A673 (cell line): ENCODE data around the gene TMTC3. TPM values are rescaled to one million over a fixed set of nuclear protein-coding genes. Genes with fewer than 3 reads are reported as not detected.

Experiments
- BruUV-seq: library from RNA; stranded (reverse); fragments of 400-500 nt; replicated peaks from 2 replicates; lab custom pipeline; 2021; lab: Mats Ljungman, UMichigan
- CTCF ChIA-PET: fragments of 300-600 bp; sonication (Branson Sonifier 250); formaldehyde crosslinking; loops from one replicate; lab custom pipeline; 2022; ENCODE audit warnings: antibody characterized with exemption; lab: Charles Lee
- POLR2A ChIA-PET: fragments of 300-600 bp; sonication (Branson Sonifier 250); formaldehyde crosslinking; loops from one replicate; lab custom pipeline; 2022; ENCODE audit warnings: antibody characterized with exemption; ENCODE audit not compliant: low non-redundant PET; lab: Charles Lee
- DNase-seq: peaks from one replicate; pipeline ENCODE4 v3.0.0-alpha.2; 2015; ENCODE audit warnings: low spot score
- H3K27ac ChIP-seq: fragments of 200-600 bp; sonication (generic); 2 replicates; pipeline ENCODE4 v1.5.1; 2016; ENCODE audit warnings: mixed run types, low read depth, mild to moderate bottlenecking, mixed read lengths, antibody characterized with exemption, low read length; ENCODE audit not compliant: poor library complexity, severe bottlenecking
- H3K27me3 ChIP-seq: fragments of 200-600 bp; sonication (generic); replicated peaks from 2 replicates; pipeline ENCODE4 v1.6.1; 2017; ENCODE audit warnings: mixed run types, low read depth, mild to moderate bottlenecking, mixed read lengths, antibody characterized with exemption, low read length; ENCODE audit not compliant: insufficient read depth, poor library complexity
- H3K36me3 ChIP-seq: fragments of 200-600 bp; sonication (generic); 2 replicates; pipeline ENCODE4 v1.6.1; 2016; ENCODE audit warnings: mixed run types, mild to moderate bottlenecking, mixed read lengths, antibody characterized with exemption, low read length; ENCODE audit not compliant: insufficient read depth, poor library complexity, severe bottlenecking
- H3K4me1 ChIP-seq: fragments of 200-600 bp; sonication (generic); 2 replicates; pipeline ENCODE4 v1.6.1; 2017; ENCODE audit warnings: mixed run types, mild to moderate bottlenecking, mixed read lengths, antibody characterized with exemption, low read length; ENCODE audit not compliant: insufficient read depth, poor library complexity, severe bottlenecking
- H3K4me3 ChIP-seq: fragments of 200-600 bp; sonication (generic); 2 replicates; pipeline ENCODE4 v1.5.1; 2016; ENCODE audit warnings: low read depth, mixed run types, mild to moderate bottlenecking, mixed read lengths, low read length; ENCODE audit not compliant: poor library complexity, severe bottlenecking
- H3K9me3 ChIP-seq: fragments of 200-600 bp; sonication (generic); 2 replicates; pipeline ENCODE4 v1.6.1; 2016; ENCODE audit warnings: mixed run types, low read depth, mild to moderate bottlenecking, mixed read lengths, antibody characterized with exemption, low read length; ENCODE audit not compliant: poor library complexity, severe bottlenecking
- CTCF ChIP-seq: fragments of 300-800, 200-600 bp; sonication (generic); conservative IDR thresholded peaks from 2 replicates; pipeline ENCODE4 v1.5.1; 2017; ENCODE audit warnings: low read depth, mild to moderate bottlenecking, antibody characterized with exemption, low read length, moderate library complexity, mixed read lengths
- EZH2 ChIP-seq: fragments of 200-600 bp; sonication (generic); IDR thresholded peaks from 2 replicates; pipeline ENCODE4 v1.6.1; 2017; ENCODE audit warnings: borderline replicate concordance, low read depth, mild to moderate bottlenecking, mixed read lengths, antibody characterized with exemption, low read length; ENCODE audit not compliant: poor library complexity, severe bottlenecking
- intact Hi-C: fragments of 100-400 bp; cut with micrococcal nuclease; formaldehyde crosslinking; loops from one replicate; pipeline ENCODE4 v1.10.0; 2022; ENCODE audit not compliant: unreplicated experiment
- total RNA-seq: library from RNA; stranded (reverse); gene quantifications from 2 replicates; pipeline ENCODE4 v1.2.3, GENCODE V29; 2021

Gene TMTC3
- total RNA-seq, 1 experiment from 2014 or later, result 31.6 TPM

DNA sequence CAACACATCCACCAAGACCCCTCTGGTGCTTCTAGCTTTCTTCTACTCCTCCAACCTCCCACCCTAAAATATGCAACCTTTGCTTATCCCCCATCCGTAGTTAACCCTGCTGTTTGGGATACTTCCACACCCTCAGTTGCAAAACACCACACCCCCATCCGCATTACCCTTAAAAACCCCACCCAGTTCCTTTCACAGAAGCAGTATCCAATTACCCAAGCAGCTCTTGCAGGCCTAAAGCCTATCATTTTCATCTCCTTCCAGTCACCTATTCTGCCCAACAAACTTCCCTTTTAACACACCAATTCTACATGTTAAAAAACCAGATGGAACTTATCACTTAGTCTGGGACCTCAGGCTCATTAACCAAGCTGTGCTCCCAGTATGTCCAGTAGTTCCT, 88.2 kb downstream of the TMTC3 start:
- POLR2A ChIA-PET, result no interaction called here
- Histone ChIP-seq H3K36me3 (no peaks in the 10 kb centered on the region), H3K4me1 (no peaks in the 10 kb centered on the region), H3K27me3 (no peaks in the 10 kb centered on the region), H3K27ac (no peak overlapping the region), H3K4me3 (no peak overlapping the region), H3K9me3 (no peaks in the 10 kb centered on the region)
- BruUV-seq, result no TSS peak
- intact Hi-C loops, result no loop called here
- DNase-seq, result no peak
- CTCF ChIA-PET, result no interaction called here
- no peak for TF ChIP-seq EZH2
- no peak for TF ChIP-seq CTCF

- H3K9me3 ChIP-seq, result no peaks in the 10 kb centered on the region
- CTCF ChIA-PET, result no interaction called here
- H3K27ac ChIP-seq, result no peak overlapping the region
- H3K4me1 ChIP-seq, result no peaks in the 10 kb centered on the region
- H3K4me3 ChIP-seq, result no peak overlapping the region
- DNase-seq, result no peak
- POLR2A ChIA-PET, result no interaction called here
- TF ChIP-seq EZH2 (no peak), CTCF (no peak)
- no peaks in the 10 kb centered on the region for H3K36me3 ChIP-seq
- no peaks in the 10 kb centered on the region for H3K27me3 ChIP-seq
- BruUV-seq, result no TSS peak
- intact Hi-C loops, result no loop called here
Observed at GRCh38 chr12:88235183-88235833, 93.2 kb downstream of the TMTC3 start.

GRCh38 chr12:88237954-88238353, 95.8 kb downstream of the TMTC3 start:
- CTCF ChIA-PET, result no interaction called here
- POLR2A ChIA-PET, result no interaction called here
- TF ChIP-seq CTCF (no peak), EZH2 (no peak)
- no peak for DNase-seq
- intact Hi-C loops, result no loop called here
- no TSS peak for BruUV-seq
- no peak overlapping the region for H3K4me3 ChIP-seq
- no peaks in the 10 kb centered on the region for H3K9me3 ChIP-seq
- no peak overlapping the region for H3K27ac ChIP-seq
- H3K27me3 ChIP-seq, result no peaks in the 10 kb centered on the region
- no peaks in the 10 kb centered on the region for H3K4me1 ChIP-seq
- no peaks in the 10 kb centered on the region for H3K36me3 ChIP-seq
